Spleen (tissue), 11 donors: ENCODE data around the gene FGFR2. TPM values are rescaled to one million over a fixed set of nuclear protein-coding genes. Genes with fewer than 3 reads are reported as not detected.

ENCODE experiments used
- DNase-seq: peaks from one replicate; pipeline ENCODE4 v3.0.0-alpha.2; 2020
- H3K27ac ChIP-seq, 8 donors: fragments of 200-600 bp; sonication (generic) in 7 of 8; 1 replicate in 4 of 8; 2 replicates in 4 of 8; pipeline versions ENCODE4 v1.5.0 to v1.8.0; 2016 to 2021; ENCODE audit warnings: inconsistent platforms in 4 of 8, mild to moderate bottlenecking in 4 of 8, moderate library complexity in 1 of 8
- H3K27me3 ChIP-seq, 7 donors: fragments of 200-600 bp; sonication (generic) in 6 of 7; replicated peaks in 1 of 7; 1 replicate in 4 of 7; 2 replicates in 3 of 7; pipeline versions ENCODE4 v1.5.0 to v1.8.0; 2016 to 2021; ENCODE audit warnings: inconsistent platforms in 3 of 7, mild to moderate bottlenecking in 1 of 7
- H3K36me3 ChIP-seq, 6 donors: fragments of 200-600 bp; sonication (generic) in 5 of 6; 1 replicate in 4 of 6; 2 replicates in 2 of 6; pipeline versions ENCODE4 v1.5.0 to v1.8.0; 2016 to 2021; ENCODE audit warnings: inconsistent platforms in 2 of 6
- H3K4me1 ChIP-seq, 6 donors: fragments of 200-600 bp; sonication (generic) in 5 of 6; 1 replicate in 3 of 6; 2 replicates in 3 of 6; pipeline versions ENCODE4 v1.5.0 to v1.8.0; 2016 to 2021; ENCODE audit warnings: inconsistent platforms in 3 of 6
- H3K4me3 ChIP-seq, 8 donors: fragments of 200-600 bp; sonication (generic) in 7 of 8; 1 replicate in 4 of 8; 2 replicates in 4 of 8; pipeline versions ENCODE4 v1.5.0 to v1.8.0; 2016 to 2021; ENCODE audit warnings: inconsistent platforms in 4 of 8, mild to moderate bottlenecking in 4 of 8, moderate library complexity in 2 of 8
- H3K9me3 ChIP-seq, 8 donors: fragments of 200-600 bp; sonication (generic) in 7 of 8; 1 replicate in 4 of 8; 2 replicates in 4 of 8; pipeline versions ENCODE4 v1.5.0 to v1.8.0; 2016 to 2021; ENCODE audit warnings: inconsistent platforms in 4 of 8
- POLR2A ChIP-seq, 3 donors: fragments of 450-650 bp; IDR thresholded peaks; one replicate each; pipeline ENCODE4 v1.5.1; 2017; ENCODE audit warnings: antibody characterized with exemption in 3 of 3, mild to moderate bottlenecking in 1 of 3
- POLR2AphosphoS5 ChIP-seq, 3 donors: sonication (generic); formaldehyde crosslinking; IDR thresholded peaks; one replicate each; pipeline ENCODE4 v1.5.1; 2017; ENCODE audit warnings: antibody characterized with exemption in 3 of 3
- WGBS, 5 donors: extraction: QIAGEN DNeasy Blood & Tissue Kit in 3 of 5; methylation state at CpG; one replicate each; pipeline versions ENCODE4 v1.1.5 to v1.1.7; 2013 to 2018; 5-methylcytosine and 5-hydroxymethylcytosine counted together
- intact Hi-C: fragments of 100-400 bp; cut with DNase I; formaldehyde crosslinking; loops from one replicate; pipeline ENCODE4 v1.15.0; 2023; ENCODE audit warnings: low total_unique reads
- polyA plus RNA-seq, 3 donors: library from polyadenylated mRNA; stranded (reverse); fragments of 200-250 nt; gene quantifications; one replicate each; pipeline ENCODE4 v1.2.1, GENCODE V29; 2013
- total RNA-seq, 7 donors: library from RNA; depleted of rRNA in 3 of 7; stranded (reverse); fragments of >200 nt in 3 of 7; fragmentation: NEBNext Ultra II Directional in 4 of 7; extraction: Animal tissue kit (Norgen Biotek cat#: 25700) in 4 of 7; gene quantifications; one replicate each; pipeline versions ENCODE4 v1.1.0 to v1.2.1, GENCODE V29; 2016 to 2021
- TF ChIP-seq, protein P1 (sequence below), 11 experiments: fragments of 200-600 bp in 7 of 11; fragments of 450-650 bp in 4 of 11; sonication (generic) in 4 of 11; IDR thresholded peaks in 8 of 11; conservative IDR thresholded peaks in 3 of 11; 1 replicate in 7 of 11; 2 replicates in 4 of 11; pipeline versions ENCODE4 v1.4.0 to v1.8.0; 2016 to 2021; ENCODE audit warnings: antibody characterized with exemption in 11 of 11, inconsistent platforms in 4 of 11, mild to moderate bottlenecking in 1 of 11
- donor health status: healthy with polysubstance abuse.
- donor health status: DM: no; HTN: no; CAD: no; lungs with moderate emphysema.
- donor health status: DM: no; HTN: no; CAD: no.
- donor health status: Bipolar disorder and iron deficiency.
- donor health status: healthy.
- donor health status: DM: no; HTN: no; CAD: no.
- donor health status: DM: yes; HTN: yes; CAD: no.

The FGFR2 gene
- total and polyA plus RNA-seq, 10 donors = 0.24 to 1.8 (median 0.91) TPM

DNA sequence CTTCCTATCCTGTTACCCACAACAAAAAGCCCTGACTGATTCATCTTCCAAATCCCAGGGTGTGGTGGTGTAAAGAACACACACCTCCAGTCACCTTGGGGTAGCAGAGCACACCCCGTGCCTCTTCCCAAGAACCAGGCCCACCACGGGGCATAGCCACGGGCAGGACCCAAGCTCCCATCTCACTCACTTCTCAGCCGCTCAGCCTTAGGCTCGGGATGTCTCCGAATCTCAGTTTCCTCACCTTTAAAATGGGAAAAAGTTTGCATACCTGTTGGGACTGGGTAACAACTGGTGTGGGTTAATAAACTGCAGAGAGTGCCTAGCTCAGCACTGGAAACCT is 139.0 kb downstream of the FGFR2 start:
- intact Hi-C loops = no loop called here
- TF ChIP-seq POLR2A (IDR thresholded peaks at IDR 0.05) (no peak), POLR2AphosphoS5 (IDR thresholded peaks at IDR 0.05) (no peak)
- TF ChIP-seq, protein P1, sequence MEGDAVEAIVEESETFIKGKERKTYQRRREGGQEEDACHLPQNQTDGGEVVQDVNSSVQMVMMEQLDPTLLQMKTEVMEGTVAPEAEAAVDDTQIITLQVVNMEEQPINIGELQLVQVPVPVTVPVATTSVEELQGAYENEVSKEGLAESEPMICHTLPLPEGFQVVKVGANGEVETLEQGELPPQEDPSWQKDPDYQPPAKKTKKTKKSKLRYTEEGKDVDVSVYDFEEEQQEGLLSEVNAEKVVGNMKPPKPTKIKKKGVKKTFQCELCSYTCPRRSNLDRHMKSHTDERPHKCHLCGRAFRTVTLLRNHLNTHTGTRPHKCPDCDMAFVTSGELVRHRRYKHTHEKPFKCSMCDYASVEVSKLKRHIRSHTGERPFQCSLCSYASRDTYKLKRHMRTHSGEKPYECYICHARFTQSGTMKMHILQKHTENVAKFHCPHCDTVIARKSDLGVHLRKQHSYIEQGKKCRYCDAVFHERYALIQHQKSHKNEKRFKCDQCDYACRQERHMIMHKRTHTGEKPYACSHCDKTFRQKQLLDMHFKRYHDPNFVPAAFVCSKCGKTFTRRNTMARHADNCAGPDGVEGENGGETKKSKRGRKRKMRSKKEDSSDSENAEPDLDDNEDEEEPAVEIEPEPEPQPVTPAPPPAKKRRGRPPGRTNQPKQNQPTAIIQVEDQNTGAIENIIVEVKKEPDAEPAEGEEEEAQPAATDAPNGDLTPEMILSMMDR (IDR thresholded peaks at IDR 0.05 in 8 of 11, conservative IDR thresholded peaks at IDR 0.05 in 3 of 11) = no peak
- 77 to 92% (median 86%) methylated on average over 6 of the region's 6 CpGs for WGBS, 5 donors
- no peak overlapping the region for H3K27ac ChIP-seq
- DNase-seq = no peak
- H3K27me3 ChIP-seq = no peaks in the 10 kb centered on the region
- H3K36me3 ChIP-seq = no peaks in the 10 kb centered on the region
- no peak overlapping the region for H3K4me3 ChIP-seq
- no peaks in the 10 kb centered on the region for H3K4me1 ChIP-seq
- H3K9me3 ChIP-seq = no peaks in the 10 kb centered on the region

DNA sequence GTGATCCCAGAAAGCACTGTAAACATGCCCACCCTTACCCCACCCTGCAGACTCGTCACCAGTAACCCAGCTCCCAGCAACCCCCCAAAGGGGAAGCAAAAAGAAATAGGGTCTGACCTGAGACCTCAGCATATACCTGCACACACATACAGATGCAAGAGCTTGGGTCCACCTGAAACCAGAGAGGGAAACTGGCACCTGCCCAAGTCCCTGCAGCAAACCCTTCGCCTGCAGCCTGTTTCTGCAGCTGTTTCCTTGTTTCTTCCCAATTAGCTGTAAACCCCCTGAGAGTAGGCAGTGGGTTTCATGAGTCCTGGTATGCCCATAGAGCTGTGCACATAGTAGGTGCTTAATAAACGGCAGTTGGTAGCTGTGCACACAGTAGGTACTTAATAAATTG is 140.5 kb downstream of the FGFR2 start:
- Histone ChIP-seq H3K4me3 (no peak overlapping the region), H3K27me3 (no peaks in the 10 kb centered on the region), H3K9me3 (no peaks in the 10 kb centered on the region), H3K4me1 (no peaks in the 10 kb centered on the region), H3K27ac (no peak overlapping the region), H3K36me3 (no peaks in the 10 kb centered on the region)
- TF ChIP-seq POLR2AphosphoS5 (IDR thresholded peaks at IDR 0.05) (no peak), POLR2A (IDR thresholded peaks at IDR 0.05) (no peak)
- TF ChIP-seq, protein P1 (IDR thresholded peaks at IDR 0.05 in 8 of 11, conservative IDR thresholded peaks at IDR 0.05 in 3 of 11) = no peak
- 47 to 67% (median 59%) methylated on average over 3 of the region's 3 CpGs for WGBS, 5 donors
- intact Hi-C loops = no loop called here
- no peak for DNase-seq

DNA sequence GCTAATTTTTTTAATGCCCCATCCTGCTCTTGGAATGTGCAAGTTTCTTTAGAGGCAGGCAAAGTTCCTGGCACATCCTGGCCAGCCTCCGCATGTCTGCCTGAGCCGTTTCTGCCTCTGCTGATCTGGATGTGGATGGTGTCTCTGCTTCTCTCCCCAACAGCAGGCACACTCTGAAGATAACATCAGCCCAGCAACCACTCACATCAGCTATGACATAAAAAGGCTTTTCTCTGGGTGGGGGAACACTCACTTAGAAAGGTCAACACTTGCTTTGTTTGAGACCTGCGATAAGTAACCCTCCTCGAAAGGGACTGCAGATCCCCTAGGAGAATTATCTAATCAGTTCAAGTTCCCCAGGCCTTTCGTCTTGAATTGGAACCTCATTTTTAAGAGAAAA is 142.9 kb downstream of the FGFR2 start:
- H3K27me3 ChIP-seq = no peaks in the 10 kb centered on the region
- intact Hi-C loops = no loop called here
- 52 to 67% (median 61%) methylated on average over 5 of the region's 5 CpGs for WGBS, 5 donors
- TF ChIP-seq POLR2A (IDR thresholded peaks at IDR 0.05) = no peak
- TF ChIP-seq, protein P1 (IDR thresholded peaks at IDR 0.05 in 8 of 11, conservative IDR thresholded peaks at IDR 0.05 in 3 of 11) = no peak
- TF ChIP-seq POLR2AphosphoS5 (IDR thresholded peaks at IDR 0.05) = no peak
- H3K4me1 ChIP-seq = no peaks in the 10 kb centered on the region
- DNase-seq = no peak
- no peaks in the 10 kb centered on the region for H3K9me3 ChIP-seq
- H3K4me3 ChIP-seq = no peak overlapping the region
- H3K36me3 ChIP-seq = no peaks in the 10 kb centered on the region
- H3K27ac ChIP-seq = no peak overlapping the region

DNA sequence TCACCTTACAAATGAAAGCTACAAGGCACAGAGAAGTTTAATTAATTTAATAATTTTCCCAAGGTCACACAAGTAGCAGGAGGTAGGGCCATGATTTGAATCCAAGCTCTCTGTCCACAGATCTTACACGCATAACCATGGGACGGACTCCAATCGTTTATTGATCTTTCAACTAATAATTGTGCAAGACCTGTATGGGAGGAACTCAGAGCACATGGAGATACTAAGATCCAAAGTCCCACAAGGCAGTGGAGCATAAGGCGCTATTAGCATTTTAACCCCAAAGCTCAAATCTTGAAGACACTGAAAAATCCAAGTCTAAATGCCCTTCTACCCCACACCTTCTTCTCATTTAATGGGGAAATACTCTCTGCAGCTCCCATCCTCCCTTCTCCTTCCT is 143.5 kb downstream of the FGFR2 start:
- WGBS, 5 donors = 79 to 97% (median 88%) methylated on average over 4 of the region's 4 CpGs
- H3K4me3 ChIP-seq = no peak overlapping the region
- intact Hi-C loops = no loop called here
- H3K27ac ChIP-seq = no peak overlapping the region
- no peaks in the 10 kb centered on the region for H3K27me3 ChIP-seq
- no peaks in the 10 kb centered on the region for H3K4me1 ChIP-seq
- no peaks in the 10 kb centered on the region for H3K9me3 ChIP-seq
- TF ChIP-seq, protein P1 (IDR thresholded peaks at IDR 0.05 in 8 of 11, conservative IDR thresholded peaks at IDR 0.05 in 3 of 11) = no peak
- TF ChIP-seq POLR2A (IDR thresholded peaks at IDR 0.05) (no peak), POLR2AphosphoS5 (IDR thresholded peaks at IDR 0.05) (no peak)
- no peaks in the 10 kb centered on the region for H3K36me3 ChIP-seq
- DNase-seq = no peak
